Neuronal stem cell (in vitro differentiated cells): ENCODE results near the gene AQP7.
"Not testable (repeated sequence)": the region's sequence is repeated elsewhere in the genome, so short reads cannot be mapped to it uniquely, and the experiment has no call there.

Experiments used
- DNase-seq: peaks from one replicate; pipeline ENCODE4 v3.0.0-alpha.2; 2013; ENCODE audit warnings: low spot score
- H2AFZ ChIP-seq: one replicate; pipeline ENCODE4 v1.6.1; 2013; ENCODE audit warnings: mild to moderate bottlenecking, low read length, inconsistent platforms
- H2AK5ac ChIP-seq: 2 replicates; pipeline ENCODE4 v1.6.1; 2013; ENCODE audit warnings: low read depth, mild to moderate bottlenecking, inconsistent platforms, low read length, moderate library complexity, mixed read lengths
- H2BK120ac ChIP-seq: 2 replicates; pipeline ENCODE4 v1.6.1; 2013; ENCODE audit warnings: low read depth, mild to moderate bottlenecking, inconsistent platforms, low read length, moderate library complexity, mixed read lengths
- H2BK12ac ChIP-seq: one replicate; pipeline ENCODE4 v1.6.1; 2013; ENCODE audit warnings: low read length, inconsistent platforms
- H2BK15ac ChIP-seq: 2 replicates; pipeline ENCODE4 v1.6.1; 2013; ENCODE audit warnings: mild to moderate bottlenecking, low read length, inconsistent platforms, mixed read lengths
- H2BK5ac ChIP-seq: one replicate; pipeline ENCODE4 v1.6.1; 2013; ENCODE audit warnings: inconsistent platforms, mild to moderate bottlenecking, low read length, moderate library complexity
- H3K14ac ChIP-seq: one replicate; pipeline ENCODE4 v1.6.1; 2013; ENCODE audit warnings: low read length, inconsistent platforms
- H3K18ac ChIP-seq: 2 replicates; pipeline ENCODE4 v1.6.1; 2013; ENCODE audit warnings: low read length, inconsistent platforms
- H3K23ac ChIP-seq: 2 replicates; pipeline ENCODE4 v1.6.1; 2013; ENCODE audit warnings: low read depth, mild to moderate bottlenecking, mixed read lengths, low read length, inconsistent platforms; ENCODE audit not compliant: poor library complexity
- H3K27ac ChIP-seq: replicated peaks from 3 replicates; pipeline ENCODE4 v1.5.1; 2013; ENCODE audit warnings: low read length, inconsistent platforms
- H3K27me3 ChIP-seq, 3 experiments: 2 replicates each; pipeline ENCODE4 v1.6.1; 2013; ENCODE audit warnings: low read length in 3 of 3, mild to moderate bottlenecking in 2 of 3, inconsistent platforms in 1 of 3, low read depth in 1 of 3, mixed read lengths in 1 of 3, moderate library complexity in 1 of 3; ENCODE audit not compliant: control insufficient read depth in 3 of 3, insufficient read depth in 3 of 3
- H3K36me3 ChIP-seq, 2 donors: replicated peaks in 1 of 2; 2 replicates each; pipeline ENCODE4 v1.6.1; 2013; ENCODE audit warnings: low read length in 2 of 2; ENCODE audit not compliant: control insufficient read depth in 2 of 2, insufficient read depth in 2 of 2
- H3K4ac ChIP-seq: 2 replicates; pipeline ENCODE4 v1.6.1; 2013; ENCODE audit warnings: inconsistent platforms, mild to moderate bottlenecking, low read length, moderate library complexity
- H3K4me1 ChIP-seq, 2 donors: 1 replicate in 1 of 2; 2 replicates in 1 of 2; pipeline ENCODE4 v1.6.1; 2013; ENCODE audit warnings: low read length in 2 of 2, low read depth in 1 of 2; ENCODE audit not compliant: control insufficient read depth in 2 of 2, insufficient read depth in 1 of 2
- H3K4me2 ChIP-seq: one replicate; pipeline ENCODE4 v1.6.1; 2013; ENCODE audit warnings: mild to moderate bottlenecking, low read length, inconsistent platforms; ENCODE audit not compliant: insufficient read depth, poor library complexity, severe bottlenecking
- H3K4me3 ChIP-seq, 2 donors: 2 replicates each; pipeline ENCODE4 v1.5.1; 2013; ENCODE audit warnings: low read length in 2 of 2, mild to moderate bottlenecking in 2 of 2, inconsistent platforms in 1 of 2, moderate library complexity in 1 of 2
- H3K79me1 ChIP-seq: one replicate; pipeline ENCODE4 v1.6.1; 2013; ENCODE audit warnings: low read depth, mild to moderate bottlenecking, inconsistent platforms, low read length, moderate library complexity
- H3K9ac ChIP-seq: one replicate; pipeline ENCODE4 v1.6.1; 2013; ENCODE audit warnings: mild to moderate bottlenecking, low read depth, low read length, inconsistent platforms; ENCODE audit not compliant: poor library complexity
- H3K9me3 ChIP-seq, 2 donors: replicated peaks in 1 of 2; 2 replicates each; pipeline versions ENCODE3 to v1.6.1; 2013; ENCODE audit warnings: low read length in 2 of 2, mild to moderate bottlenecking in 2 of 2, inconsistent platforms in 1 of 2, low read depth in 1 of 2, mixed read lengths in 1 of 2, moderate library complexity in 1 of 2; ENCODE audit not compliant: control insufficient read depth in 2 of 2, insufficient read depth in 1 of 2
- H4K8ac ChIP-seq: one replicate; pipeline ENCODE4 v1.6.1; 2013; ENCODE audit warnings: low read depth, mild to moderate bottlenecking, inconsistent platforms, low read length, moderate library complexity
- H4K91ac ChIP-seq: one replicate; pipeline ENCODE4 v1.6.1; 2013; ENCODE audit warnings: low read length, low read depth, mild to moderate bottlenecking, inconsistent platforms; ENCODE audit not compliant: poor library complexity
- WGBS, 2 donors: extraction: QIAGEN DNeasy Blood & Tissue Kit; methylation state at CpG; one replicate each; pipeline ENCODE4 v1.1.7; 2013; ENCODE audit warnings: missing lambda C conversion rate in 2 of 2, mixed read lengths in 1 of 2; ENCODE audit not compliant: insufficient read length in 2 of 2, insufficient replicate concordance in 1 of 2; ENCODE audit errors: extremely low coverage in 2 of 2; 5-methylcytosine and 5-hydroxymethylcytosine counted together

The AQP7 gene

DNA sequence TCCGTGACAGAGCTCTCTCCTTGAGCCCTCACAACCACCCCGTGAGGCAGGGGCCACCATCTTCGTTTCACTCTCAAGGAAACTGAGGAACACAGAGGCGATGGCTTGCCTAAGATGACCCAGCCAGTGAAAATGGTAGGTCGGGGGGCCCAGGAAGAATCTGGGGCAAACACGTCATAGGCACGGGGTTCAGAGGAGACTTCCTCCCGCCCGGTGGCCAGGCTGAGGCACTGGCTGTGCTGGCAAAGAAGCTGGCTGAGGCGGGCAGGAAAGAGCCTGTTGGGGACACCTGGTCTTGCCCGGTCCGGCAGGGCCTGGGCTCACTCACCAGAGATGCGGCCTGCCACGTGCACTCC is 15.7 kb downstream of the AQP7 start:
- not testable (repeated sequence) for H4K91ac ChIP-seq, H4K8ac ChIP-seq, H3K27ac ChIP-seq, H2AK5ac ChIP-seq, H3K4me2 ChIP-seq, H3K18ac ChIP-seq, H3K4me1 ChIP-seq, H2BK15ac ChIP-seq, H3K23ac ChIP-seq, H3K9me3 ChIP-seq, H3K79me1 ChIP-seq, H2BK12ac ChIP-seq, H2BK5ac ChIP-seq, H3K36me3 ChIP-seq, H3K27me3 ChIP-seq, DNase-seq, H3K4ac ChIP-seq, H3K14ac ChIP-seq, H2BK120ac ChIP-seq, H3K4me3 ChIP-seq, H2AFZ ChIP-seq, H3K9ac ChIP-seq
- WGBS, 2 donors, result no CpG with 5 or more reads among the region's 14 CpGs

DNA sequence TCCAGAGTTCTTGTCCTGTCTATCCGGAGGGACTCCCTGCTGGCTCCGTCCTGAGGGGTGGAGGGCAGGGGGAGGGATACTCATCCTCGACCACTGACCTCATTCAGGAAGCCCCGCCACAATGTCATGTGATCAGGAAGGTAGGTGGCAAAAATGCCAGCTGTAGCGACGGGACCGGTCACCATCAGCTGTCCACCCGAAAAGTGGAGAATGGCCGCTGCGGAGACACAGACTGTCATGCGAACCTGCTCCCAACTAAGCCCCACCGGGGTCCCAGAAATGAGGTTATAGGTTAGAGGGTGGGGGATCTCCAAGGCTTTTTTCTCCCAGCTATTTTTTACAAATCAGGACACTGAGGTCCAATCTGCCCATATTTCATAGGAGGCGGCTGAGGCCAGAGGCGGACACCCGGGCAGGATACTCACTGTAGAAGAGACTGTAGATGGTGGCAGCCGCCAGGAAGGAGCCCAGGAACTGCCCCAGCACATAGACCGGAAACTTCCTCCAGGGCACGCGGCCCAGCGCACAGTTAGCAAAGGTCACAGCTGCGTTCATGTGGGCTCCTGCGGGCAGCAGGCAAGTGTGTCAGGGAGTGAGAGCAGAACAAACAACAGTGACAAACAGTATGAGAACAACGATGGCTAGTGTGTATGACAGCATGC is 16.3 kb downstream of the AQP7 start:
- H2BK15ac ChIP-seq, H2AK5ac ChIP-seq, H3K4me3 ChIP-seq, H3K9ac ChIP-seq, H3K36me3 ChIP-seq, H4K91ac ChIP-seq, H2BK12ac ChIP-seq, H3K27ac ChIP-seq, H2BK5ac ChIP-seq, H3K79me1 ChIP-seq, H3K18ac ChIP-seq, H3K4me2 ChIP-seq, H4K8ac ChIP-seq, H2AFZ ChIP-seq, H3K23ac ChIP-seq, DNase-seq, H3K9me3 ChIP-seq, H3K4ac ChIP-seq, H3K14ac ChIP-seq, H2BK120ac ChIP-seq, H3K27me3 ChIP-seq: not testable (repeated sequence)
- WGBS, 2 donors, result no CpG with 5 or more reads among the region's 23 CpGs
- H3K4me1 ChIP-seq, result peaks cover 4 to 11% of the 10 kb centered on the region in 2 donors

DNA sequence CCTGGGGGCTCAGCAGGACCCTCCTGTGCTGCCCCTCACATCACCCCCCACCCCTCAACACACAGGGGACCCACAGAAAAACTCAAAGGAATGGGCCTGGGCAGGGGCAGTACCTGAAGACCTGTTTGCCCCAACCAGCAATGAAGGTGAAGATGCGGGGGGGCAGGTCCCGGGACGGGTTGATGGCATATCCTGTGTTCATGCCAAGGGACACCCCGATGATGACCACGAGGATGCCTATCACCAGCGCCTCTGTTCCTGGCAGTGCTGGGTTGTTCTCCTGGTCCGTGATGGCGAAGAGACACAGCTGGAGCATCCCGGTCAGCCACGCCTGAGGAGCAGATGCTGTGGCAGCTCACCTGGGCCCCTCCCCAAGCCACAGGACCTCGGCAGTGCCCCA is 16.8 kb downstream of the AQP7 start:
- H3K9me3 ChIP-seq, H2AFZ ChIP-seq, H2AK5ac ChIP-seq, H3K36me3 ChIP-seq, H3K14ac ChIP-seq, H2BK12ac ChIP-seq, H3K9ac ChIP-seq, H3K4me2 ChIP-seq, H3K27me3 ChIP-seq, H3K4ac ChIP-seq, H3K18ac ChIP-seq, H3K79me1 ChIP-seq, H2BK5ac ChIP-seq, H2BK120ac ChIP-seq, H4K8ac ChIP-seq, H4K91ac ChIP-seq, H2BK15ac ChIP-seq, H3K4me3 ChIP-seq, H3K23ac ChIP-seq, DNase-seq, H3K27ac ChIP-seq: not testable (repeated sequence)
- WGBS, 2 donors, result no CpG with 5 or more reads among the region's 11 CpGs
- peaks cover 6 to 13% of the 10 kb centered on the region in 2 donors for H3K4me1 ChIP-seq

DNA sequence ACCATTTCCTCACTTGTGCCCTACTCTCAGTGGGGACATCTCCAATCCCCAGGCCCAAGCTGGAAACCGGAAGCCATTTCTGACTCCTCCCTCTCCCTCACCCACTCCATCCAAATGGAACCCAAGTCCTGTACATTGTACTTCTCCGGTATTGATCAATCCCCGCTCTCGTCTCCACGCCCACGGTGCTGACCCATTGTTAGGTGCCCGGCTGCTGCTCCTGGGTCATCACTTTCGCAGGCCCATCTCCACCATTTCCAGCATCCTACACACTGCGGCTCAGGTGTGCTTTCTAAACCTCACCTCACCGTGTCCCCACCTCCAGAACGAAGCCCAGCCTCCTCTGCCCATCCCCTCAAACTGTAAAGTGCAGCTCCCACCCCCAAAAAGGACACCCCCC is 19.0 kb downstream of the AQP7 start:
- not testable (repeated sequence) for H2BK5ac ChIP-seq, H4K8ac ChIP-seq, H3K9me3 ChIP-seq, H2BK120ac ChIP-seq, H2BK12ac ChIP-seq, H2BK15ac ChIP-seq, H3K36me3 ChIP-seq, H3K79me1 ChIP-seq, H3K27me3 ChIP-seq, H4K91ac ChIP-seq, H3K4me2 ChIP-seq, H2AFZ ChIP-seq, H3K4ac ChIP-seq, H3K4me3 ChIP-seq, H3K23ac ChIP-seq, H3K9ac ChIP-seq, H3K27ac ChIP-seq, H3K18ac ChIP-seq, H2AK5ac ChIP-seq, H3K14ac ChIP-seq, DNase-seq
- peaks cover 6 to 13% of the 10 kb centered on the region in 2 donors for H3K4me1 ChIP-seq
- WGBS, 2 donors, result no CpG with 5 or more reads among the region's 11 CpGs
